Stimulated activated CD4-positive, alpha-beta T cell treated with anti-CD3 and anti-CD28 coated beads, Interleukin-12 subunit alpha, Interleukin-12 subunit beta, amount 100 ng/mL, for 4 hours (primary cell): Measurements from ENCODE around the gene RPL22.

Experiments used
- DNase-seq: peaks from one replicate; pipeline ENCODE4 v3.0.0-alpha.2; 2020

RPL22 gene

GRCh38 chr1:6199298-6200187 is at the start of gene RPL22:
Gene RPL22, minus strand, starts transcription at chr1:6199595. Its CDS starts 22 bp downstream, at chr1:6199573.
- peak; percentile 96 for DNase-seq

- DNase-seq, result no peak
These were observed 48.9 kb upstream of the RPL22 start for GRCh38 chr1:6248161-6248776.

- no peak for DNase-seq
These were observed 48.3 kb upstream of the RPL22 start for GRCh38 chr1:6247651-6248050.

GRCh38 chr1:6246497-6247467 is 47.4 kb upstream of the RPL22 start:
- peak; percentile 80 for DNase-seq

GRCh38 chr1:6245869-6246496 is 46.6 kb upstream of the RPL22 start:
- DNase-seq, result peak; percentile 44

GRCh38 chr1:6245086-6245868 is 45.9 kb upstream of the RPL22 start:
- peak; percentile 82 for DNase-seq

- DNase-seq, result no peak
These were observed 45.1 kb upstream of the RPL22 start for GRCh38 chr1:6244401-6245049.

- DNase-seq, result no peak
These were observed 44.6 kb upstream of the RPL22 start, which contains the start of gene HES3 for GRCh38 chr1:6243993-6244392. Gene HES3, plus strand, starts transcription at chr1:6244179. Its CDS starts 187 bp downstream, at chr1:6244366.

- no peak for DNase-seq
These were observed 43.8 kb upstream of the RPL22 start for GRCh38 chr1:6243053-6243834.

- DNase-seq, result no peak
These were observed 42.7 kb upstream of the RPL22 start for GRCh38 chr1:6241887-6242740.

GRCh38 chr1:6241107-6241886 is 41.9 kb upstream of the RPL22 start:
- no peak for DNase-seq

- no peak for DNase-seq
These were observed 40.8 kb upstream of the RPL22 start for GRCh38 chr1:6239950-6240768.

GRCh38 chr1:6239213-6239752 is 39.9 kb upstream of the RPL22 start:
- no peak for DNase-seq

GRCh38 chr1:6237093-6237492 is 37.7 kb upstream of the RPL22 start:
- no peak for DNase-seq

GRCh38 chr1:6235296-6235677 is 35.9 kb upstream of the RPL22 start:
- DNase-seq, result peak; percentile 33

- DNase-seq, result no peak
These were observed 35.3 kb upstream of the RPL22 start for GRCh38 chr1:6234502-6235295.
